GM18951 (cell line): ENCODE results near the gene ACP6.
"Not testable (repeated sequence)": the region's sequence is repeated elsewhere in the genome, so short reads cannot be mapped to it uniquely, and the experiment has no call there.

Experiments used
- POLR2A ChIP-seq: IDR thresholded peaks from 4 replicates; pipeline ENCODE4 v1.6.1; 2011; ENCODE audit warnings: mild to moderate bottlenecking; ENCODE audit not compliant: insufficient read length, insufficient read depth; ENCODE audit errors: extremely low read depth
- in situ Hi-C: fragments of 300-500 bp; cut with MboI; formaldehyde crosslinking; loops from one replicate; pipeline ENCODE4 v1.12.0; 2022; ENCODE audit warnings: low sequenced_read_pairs, mixed read lengths, inconsistent platforms; ENCODE audit not compliant: unreplicated experiment

Gene ACP6

DNA sequence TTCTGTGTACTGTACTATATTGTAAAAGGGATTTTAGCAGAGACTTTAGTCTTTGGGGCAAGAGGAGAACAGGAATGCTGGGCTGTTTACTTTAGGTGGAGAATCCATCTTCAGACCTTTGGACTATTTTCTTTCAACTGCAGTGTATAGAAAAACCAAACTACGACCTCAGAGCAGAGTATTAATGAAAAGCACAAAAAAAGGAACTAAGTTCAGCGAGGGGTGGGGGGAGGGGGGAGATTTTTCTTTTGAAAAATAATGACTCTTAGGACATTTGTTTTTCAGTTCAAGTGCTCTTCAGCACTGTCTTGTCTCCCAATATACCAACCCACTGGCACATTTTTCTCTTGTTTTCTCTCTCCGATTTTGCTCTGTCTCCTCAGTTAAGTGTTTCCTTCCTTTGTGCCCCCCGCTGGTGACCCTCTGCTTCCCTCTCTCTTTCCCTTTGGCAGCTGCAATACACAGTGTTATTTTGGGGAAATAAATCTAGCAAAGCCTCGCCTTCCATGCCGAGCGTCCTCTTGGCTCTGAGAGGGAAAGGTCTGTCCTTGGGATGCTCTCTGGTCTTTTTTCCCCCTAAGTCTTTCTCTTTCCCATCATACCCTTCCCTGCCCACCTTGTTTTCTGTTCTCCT is 44.8 kb downstream of the ACP6 start:
- TF ChIP-seq POLR2A: no peak
- in situ Hi-C loops: loop anchor here (10.0 kb wide), 2 partner anchors 131 to 351 kb away; no protein-coding TSS in a partner anchor

DNA sequence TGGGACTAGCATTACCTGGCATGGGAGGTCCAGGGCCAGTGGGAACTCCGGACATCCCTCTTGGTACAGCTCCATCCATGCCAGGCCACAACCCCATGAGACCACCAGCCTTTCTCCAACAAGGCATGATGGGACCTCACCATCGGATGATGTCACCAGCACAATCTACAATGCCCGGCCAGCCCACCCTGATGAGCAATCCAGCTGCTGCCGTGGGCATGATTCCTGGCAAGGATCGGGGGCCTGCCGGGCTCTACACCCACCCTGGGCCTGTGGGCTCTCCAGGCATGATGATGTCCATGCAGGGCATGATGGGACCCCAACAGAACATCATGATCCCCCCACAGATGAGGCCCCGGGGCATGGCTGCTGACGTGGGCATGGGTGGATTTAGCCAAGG is 45.8 kb downstream of the ACP6 start:
- in situ Hi-C loops: loop anchor here (10.0 kb wide), 2 partner anchors 130 to 350 kb away; no protein-coding TSS in a partner anchor
- TF ChIP-seq POLR2A: no peak

DNA sequence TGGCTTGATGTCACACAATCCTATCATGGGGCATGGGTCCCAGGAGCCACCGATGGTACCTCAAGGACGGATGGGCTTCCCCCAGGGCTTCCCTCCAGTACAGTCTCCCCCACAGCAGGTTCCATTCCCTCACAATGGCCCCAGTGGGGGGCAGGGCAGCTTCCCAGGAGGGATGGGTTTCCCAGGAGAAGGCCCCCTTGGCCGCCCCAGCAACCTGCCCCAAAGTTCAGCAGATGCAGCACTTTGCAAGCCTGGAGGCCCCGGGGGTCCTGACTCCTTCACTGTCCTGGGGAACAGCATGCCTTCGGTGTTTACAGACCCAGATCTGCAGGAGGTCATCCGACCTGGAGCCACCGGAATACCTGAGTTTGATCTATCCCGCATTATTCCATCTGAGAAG is 46.3 kb downstream of the ACP6 start:
- in situ Hi-C loops: loop anchor here (10.0 kb wide), 2 partner anchors 129 to 349 kb away; no protein-coding TSS in a partner anchor
- no peak for TF ChIP-seq POLR2A

DNA sequence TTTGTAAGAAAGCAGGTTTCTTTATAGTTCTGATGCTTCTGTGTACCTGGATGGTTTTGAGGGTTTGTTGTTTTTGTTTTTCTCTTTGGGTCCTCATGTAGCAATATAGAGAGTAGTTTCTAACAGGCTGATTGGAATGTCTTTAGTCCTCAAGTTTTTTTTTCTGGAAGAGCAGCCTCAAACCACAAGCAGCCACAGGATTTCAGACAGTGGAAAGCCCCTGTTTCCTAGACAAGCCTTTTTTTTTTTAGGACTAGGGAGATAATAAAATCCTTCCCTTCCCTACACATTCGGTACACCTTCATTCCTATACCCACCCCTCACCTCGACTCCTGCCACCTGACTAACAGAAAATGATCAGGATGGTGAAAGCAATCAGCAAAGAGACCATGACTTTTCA is 47.6 kb downstream of the ACP6 start:
- in situ Hi-C loops: loop anchor here (10.0 kb wide), 2 partner anchors 128 to 348 kb away; no protein-coding TSS in a partner anchor
- no peak for TF ChIP-seq POLR2A

DNA sequence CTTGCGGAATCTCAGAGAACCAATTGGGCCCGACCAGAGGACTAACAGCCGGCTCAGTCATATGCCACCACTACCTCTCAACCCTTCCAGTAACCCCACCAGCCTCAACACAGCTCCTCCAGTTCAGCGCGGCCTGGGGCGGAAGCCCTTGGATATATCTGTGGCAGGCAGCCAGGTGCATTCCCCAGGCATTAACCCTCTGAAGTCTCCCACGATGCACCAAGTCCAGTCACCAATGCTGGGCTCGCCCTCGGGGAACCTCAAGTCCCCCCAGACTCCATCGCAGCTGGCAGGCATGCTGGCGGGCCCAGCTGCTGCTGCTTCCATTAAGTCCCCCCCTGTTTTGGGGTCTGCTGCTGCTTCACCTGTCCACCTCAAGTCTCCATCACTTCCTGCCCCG is 49.8 kb downstream of the ACP6 start:
- TF ChIP-seq POLR2A: no peak
- in situ Hi-C loops: loop anchor here (10.0 kb wide), 2 partner anchors 126 to 346 kb away; no protein-coding TSS in a partner anchor

DNA sequence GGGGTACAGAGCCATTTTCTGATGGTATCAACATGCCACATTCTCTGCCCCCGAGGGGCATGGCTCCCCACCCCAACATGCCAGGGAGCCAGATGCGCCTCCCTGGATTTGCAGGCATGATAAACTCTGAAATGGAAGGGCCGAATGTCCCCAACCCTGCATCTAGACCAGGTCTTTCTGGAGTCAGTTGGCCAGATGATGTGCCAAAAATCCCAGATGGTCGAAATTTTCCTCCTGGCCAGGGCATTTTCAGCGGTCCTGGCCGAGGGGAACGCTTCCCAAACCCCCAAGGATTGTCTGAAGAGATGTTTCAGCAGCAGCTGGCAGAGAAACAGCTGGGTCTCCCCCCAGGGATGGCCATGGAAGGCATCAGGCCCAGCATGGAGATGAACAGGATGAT is 50.6 kb downstream of the ACP6 start:
- TF ChIP-seq POLR2A: no peak
- in situ Hi-C loops: loop anchor here (10.0 kb wide), 2 partner anchors 125 to 345 kb away; no protein-coding TSS in a partner anchor

DNA sequence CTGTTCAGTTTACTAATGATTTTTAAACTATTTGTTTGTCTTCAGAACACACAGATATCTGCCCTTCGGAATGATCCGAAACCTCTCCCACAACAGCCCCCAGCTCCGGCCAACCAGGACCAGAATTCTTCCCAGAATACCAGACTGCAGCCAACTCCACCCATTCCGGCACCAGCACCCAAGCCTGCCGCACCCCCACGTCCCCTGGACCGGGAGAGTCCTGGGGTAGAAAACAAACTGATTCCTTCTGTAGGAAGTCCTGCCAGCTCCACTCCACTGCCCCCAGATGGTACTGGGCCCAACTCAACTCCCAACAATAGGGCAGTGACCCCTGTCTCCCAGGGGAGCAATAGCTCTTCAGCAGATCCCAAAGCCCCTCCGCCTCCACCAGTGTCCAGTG is 51.6 kb downstream of the ACP6 start:
- in situ Hi-C loops: no loop called here
- TF ChIP-seq POLR2A: no peak

DNA sequence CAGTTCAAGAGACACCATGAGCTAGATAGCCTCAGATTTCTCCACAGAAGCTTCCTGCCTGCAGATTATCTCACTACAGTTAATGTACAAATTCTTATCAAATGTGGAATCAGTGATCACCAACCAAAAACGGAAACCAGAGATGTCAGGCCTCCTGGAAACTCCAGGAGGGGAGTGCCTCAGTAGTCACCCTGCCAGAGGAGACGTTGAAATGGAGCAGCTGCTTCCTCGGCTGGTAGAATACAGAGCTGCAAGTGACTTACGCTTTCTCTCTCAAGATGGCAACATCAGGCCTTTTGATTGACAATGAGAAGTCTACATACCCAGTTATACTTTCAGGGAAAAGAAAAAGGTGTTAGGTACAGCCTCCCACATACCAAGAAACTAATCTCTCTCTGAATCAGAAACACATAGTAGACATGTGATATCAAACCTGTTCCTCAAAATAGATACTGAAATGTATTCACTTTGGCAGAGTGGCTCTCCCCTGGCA is 52.2 kb downstream of the ACP6 start:
- no peak for TF ChIP-seq POLR2A
- in situ Hi-C loops: no loop called here

DNA sequence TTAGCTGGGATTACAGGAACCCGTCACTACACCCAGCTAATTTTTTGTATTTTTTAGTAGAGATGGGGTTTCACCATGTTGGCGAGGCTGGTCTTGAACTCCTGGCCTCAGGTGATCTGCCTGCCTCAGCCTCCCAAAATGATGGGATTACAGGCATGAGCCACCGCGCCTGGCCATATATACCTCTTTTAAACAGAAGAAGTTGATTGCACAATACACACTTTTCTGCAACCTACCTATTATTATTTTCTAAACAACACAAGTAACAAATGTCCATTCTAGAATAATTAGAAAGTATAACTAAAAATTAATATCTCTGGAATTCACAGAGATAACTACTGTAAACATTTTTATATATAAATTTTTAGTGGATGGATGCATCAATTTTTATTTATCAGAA is 55.4 kb downstream of the ACP6 start:
- in situ Hi-C loops: not testable (repeated sequence)

DNA sequence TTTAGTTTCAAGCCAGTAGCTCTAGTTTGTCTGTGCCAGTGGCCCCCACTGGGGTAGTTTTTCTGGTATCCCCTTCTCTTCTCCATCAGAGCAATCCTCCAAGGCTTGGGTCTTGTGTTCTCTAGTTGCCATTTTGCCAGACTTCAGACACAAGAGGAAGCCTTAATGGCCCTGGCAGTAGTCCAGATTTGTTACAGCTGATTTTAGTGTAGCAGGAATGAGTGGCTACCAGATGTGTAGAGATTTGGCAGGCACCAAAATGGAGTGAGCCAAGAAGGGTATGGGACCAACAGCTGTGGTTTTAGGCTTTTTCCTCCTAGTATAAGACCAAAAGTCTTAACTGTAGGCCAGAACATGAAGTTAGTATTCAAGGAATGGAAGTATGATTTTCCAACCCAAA is 56.8 kb downstream of the ACP6 start:
- in situ Hi-C loops: no loop called here
- no peak for TF ChIP-seq POLR2A

DNA sequence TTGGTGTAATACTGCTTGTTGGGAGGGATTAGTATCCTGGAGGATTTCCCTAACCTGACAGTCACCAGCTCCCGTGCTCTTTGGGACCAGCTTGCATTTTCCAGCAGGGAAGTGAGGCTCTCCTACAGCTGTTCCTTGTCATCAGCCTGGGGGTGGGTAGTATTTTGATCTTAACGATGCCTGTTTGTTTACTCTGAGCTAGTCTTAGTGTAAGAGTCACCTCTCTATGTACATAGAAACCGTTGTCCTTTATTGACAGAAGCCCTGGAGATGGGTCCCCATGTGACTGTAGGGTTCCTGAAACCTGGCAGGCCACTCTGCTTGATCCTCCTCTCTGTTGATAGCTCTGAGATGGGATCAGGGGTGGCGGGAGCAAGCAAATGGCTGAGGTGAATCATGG is 58.0 kb downstream of the ACP6 start:
- in situ Hi-C loops: no loop called here
- no peak for TF ChIP-seq POLR2A

DNA sequence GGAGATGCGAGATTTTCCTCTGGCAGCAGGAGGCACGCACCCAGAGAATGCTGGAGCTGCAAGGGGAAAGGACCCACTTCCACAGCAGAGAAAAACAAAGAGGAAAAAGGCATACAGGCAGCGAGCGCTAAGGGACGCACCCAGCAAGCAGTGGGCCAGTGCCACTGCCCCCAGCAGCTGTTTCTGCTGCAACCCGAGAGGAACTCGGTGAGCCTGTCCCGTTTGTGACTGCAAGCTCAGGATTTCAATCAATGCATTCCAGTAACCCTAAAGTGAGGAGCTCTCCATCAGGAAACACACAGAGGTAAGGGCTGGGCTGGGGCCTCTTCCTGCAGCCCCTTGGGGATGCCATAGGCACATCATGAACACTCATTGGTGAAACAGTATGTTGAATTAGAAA is 58.7 kb downstream of the ACP6 start:
- no peak for TF ChIP-seq POLR2A
- in situ Hi-C loops: no loop called here

DNA sequence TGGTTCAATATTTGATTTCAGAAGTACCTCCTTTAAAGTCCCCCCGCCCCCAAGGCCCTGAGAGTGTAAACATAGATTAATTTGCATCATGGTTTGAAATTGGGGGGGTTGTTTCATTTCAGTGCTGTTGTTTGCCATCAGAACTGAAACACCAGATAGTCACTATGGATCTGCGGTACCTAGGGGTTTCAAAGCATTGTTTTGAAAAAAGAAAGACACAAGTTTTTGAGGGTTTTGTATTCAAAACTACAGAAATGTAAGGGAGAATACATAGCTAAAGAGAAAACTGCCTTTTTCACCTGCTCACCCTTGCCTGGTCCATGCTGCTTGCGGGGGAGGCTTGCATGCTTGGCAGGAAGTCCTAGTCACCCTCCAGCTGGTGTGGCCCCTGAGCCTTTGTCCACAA is 59.3 kb downstream of the ACP6 start:
- in situ Hi-C loops: no loop called here

DNA sequence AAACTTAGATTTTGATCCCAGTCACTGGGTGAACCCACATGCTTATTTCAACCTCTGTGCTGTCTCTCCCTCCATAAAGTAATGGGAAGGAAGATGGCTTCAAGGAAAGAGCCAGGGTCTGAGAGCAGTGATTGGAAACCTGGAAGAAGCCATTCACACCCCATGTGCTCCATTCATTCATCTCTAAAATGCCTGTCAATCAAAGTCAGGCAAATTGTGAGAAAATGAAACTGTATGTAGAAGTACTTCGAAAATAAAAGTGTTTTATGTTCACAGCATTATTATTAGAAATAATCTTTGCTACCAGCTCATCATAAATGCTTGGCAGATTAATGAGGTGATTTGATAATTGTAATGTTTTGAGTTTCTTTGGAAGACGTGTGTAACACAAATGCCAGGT is 61.0 kb downstream of the ACP6 start:
- in situ Hi-C loops: no loop called here
- no peak for TF ChIP-seq POLR2A

More for the DNA sequence above, 59.3 kb downstream of the ACP6 start:
- TF ChIP-seq POLR2A: no peak
